HG03064 (cell line): ENCODE data around the gene USP46.

Experiments
- ATAC-seq: cut with Tn5 transposase; IDR thresholded peaks from one replicate; pipeline ENCODE4 v1.9.1; 2021; ENCODE audit warnings: low read depth; ENCODE audit not compliant: unreplicated experiment

Gene USP46

DNA sequence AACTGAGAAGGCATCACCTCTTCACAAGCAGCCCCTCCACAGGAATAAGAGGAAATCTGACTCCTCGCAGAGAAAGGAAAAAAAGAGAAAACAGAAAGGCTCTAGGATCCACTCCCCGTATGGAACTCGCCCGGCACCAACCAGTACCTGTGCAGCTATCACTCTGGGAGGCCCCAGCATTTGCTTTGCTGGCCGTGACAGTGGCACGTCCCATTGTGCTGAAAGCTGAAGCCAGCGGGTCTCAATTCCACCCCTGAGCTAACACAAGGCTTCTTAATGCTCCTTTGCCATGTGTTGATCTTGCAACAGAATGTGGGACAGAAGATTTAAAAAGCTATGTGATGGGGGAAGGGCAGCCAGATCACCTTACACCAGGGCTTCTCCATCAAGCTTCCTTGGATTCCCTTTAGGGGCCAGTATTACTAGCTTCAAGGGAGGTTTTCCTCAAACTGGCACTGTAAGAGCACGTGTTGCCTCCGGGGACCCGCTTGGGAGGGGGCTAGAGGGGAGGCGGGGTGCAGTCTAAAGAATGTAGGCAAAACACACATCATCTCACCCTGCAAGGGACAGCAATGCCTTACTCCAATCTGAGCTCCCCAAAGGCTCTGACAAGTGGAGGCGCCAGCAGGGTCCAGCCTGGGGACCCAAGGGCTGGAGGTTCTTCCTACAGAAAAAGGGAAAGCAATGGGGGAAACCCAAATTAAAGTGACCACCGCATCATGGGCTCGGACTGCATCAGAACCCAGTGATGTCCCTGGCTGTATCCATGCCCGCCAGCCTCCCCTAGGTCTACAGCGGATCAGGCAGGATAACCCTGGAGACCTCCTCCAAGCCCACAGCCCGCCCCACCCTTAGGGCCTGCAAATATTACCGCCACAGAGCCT, 1.2 kb downstream of the USP46 start:
- ATAC-seq, result no peak

DNA sequence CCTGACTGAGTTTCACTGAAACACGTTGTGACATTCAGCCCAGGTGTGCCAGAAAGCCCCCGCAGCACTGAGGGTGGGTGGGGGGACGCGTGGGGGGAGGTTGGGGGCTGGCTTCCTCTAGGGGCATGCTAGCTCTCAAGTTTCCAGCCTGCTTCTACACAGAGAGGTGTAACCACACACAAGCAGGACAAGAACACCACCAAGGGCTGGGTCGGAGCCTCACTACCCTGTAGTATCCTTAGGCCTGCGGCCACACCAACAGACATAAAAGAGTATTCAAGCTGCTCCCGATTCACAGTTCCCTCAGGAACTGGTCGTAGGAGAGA, 1.8 kb downstream of the USP46 start:
- ATAC-seq, result no peak

GRCh38 chr4:52655506-52655905, 3.6 kb downstream of the USP46 start:
- no peak for ATAC-seq

GRCh38 chr4:52651996-52652672, 7.0 kb downstream of the USP46 start:
- ATAC-seq, result no peak

DNA sequence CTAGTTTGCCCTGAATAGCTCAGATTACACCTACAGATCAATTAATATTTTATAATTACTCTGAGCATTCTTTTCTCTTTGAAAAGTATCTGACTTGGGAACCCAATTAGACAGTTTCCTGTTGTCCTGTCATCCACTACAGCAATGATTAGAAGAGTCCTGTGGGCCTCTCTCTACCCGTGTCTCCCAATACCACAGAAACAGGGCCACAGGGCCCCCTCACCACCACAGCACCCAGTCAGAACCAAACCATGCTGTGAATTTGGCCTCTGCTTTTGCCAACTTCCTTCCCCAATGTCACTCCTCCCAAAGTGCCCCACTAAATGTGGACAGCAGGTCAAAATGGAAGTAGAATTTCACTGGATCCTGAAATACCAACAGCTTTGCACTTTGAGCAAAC, 10.3 kb downstream of the USP46 start:
- ATAC-seq, result no peak

GRCh38 chr4:52646741-52647140, 12.4 kb downstream of the USP46 start:
- ATAC-seq, result no peak

DNA sequence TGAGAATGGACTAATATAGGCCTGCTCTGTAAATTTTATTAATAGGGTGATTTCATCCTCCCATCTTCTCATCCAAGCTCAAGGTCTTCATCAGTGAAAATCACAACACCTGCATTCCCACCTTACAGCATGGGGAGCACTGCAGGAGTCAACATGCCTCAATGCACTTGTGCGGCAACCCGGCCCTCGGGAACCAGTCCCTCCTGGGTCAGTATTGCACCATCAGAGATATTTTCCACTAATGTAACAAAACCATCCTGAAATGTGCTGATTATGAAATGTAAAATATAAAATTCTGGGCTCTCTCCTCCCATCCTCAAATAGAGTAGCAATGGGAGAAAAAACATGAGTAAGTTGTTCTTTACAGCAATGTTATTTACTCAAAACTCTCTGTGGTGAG, 13.0 kb downstream of the USP46 start:
- no peak for ATAC-seq

DNA sequence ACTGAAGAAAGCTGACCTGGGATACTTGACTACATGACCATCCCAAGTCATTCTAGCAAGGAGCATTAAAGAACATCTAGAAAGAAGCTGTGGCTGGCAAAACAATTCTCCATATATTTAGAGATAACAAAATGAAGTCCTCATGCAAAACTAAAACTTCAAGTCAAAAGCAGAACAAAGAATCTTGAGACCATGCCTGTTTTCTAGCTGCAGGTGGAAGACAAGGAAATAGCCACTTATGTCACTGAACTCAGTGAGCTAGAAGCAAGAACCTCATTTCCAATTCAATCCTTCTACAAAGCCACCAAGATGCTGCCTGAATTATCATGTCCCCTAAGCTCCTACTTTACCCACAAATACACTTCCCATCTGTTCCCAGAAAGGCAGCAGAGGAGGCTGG, 13.8 kb downstream of the USP46 start:
- ATAC-seq, result no peak

DNA sequence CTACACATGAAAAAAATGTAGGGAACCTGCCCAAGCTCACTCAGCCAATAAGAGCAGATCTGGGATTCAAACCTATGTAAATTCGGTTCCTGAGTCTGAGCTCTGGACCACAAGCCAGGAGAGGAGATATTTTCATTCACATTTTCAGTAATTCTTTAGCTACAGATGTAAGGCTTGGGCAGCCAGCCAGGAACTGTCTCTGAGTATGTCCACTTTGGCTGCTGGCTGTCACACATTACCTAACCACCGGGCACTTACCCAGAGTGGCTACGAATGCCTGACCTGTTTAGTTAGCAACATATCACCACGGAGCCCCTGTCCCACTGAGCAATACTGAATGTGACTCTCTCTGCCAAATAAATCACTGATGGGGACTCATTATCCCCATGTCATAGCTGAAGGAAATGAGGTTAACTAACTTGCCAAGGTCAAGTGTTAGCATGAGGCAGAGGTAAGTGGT, 15.3 kb downstream of the USP46 start:
- peak; percentile 41 for ATAC-seq

GRCh38 chr4:52643190-52643589, 15.9 kb downstream of the USP46 start:
- ATAC-seq, result no peak

GRCh38 chr4:52641854-52642563, 17.1 kb downstream of the USP46 start:
- peak; percentile 69 for ATAC-seq

DNA sequence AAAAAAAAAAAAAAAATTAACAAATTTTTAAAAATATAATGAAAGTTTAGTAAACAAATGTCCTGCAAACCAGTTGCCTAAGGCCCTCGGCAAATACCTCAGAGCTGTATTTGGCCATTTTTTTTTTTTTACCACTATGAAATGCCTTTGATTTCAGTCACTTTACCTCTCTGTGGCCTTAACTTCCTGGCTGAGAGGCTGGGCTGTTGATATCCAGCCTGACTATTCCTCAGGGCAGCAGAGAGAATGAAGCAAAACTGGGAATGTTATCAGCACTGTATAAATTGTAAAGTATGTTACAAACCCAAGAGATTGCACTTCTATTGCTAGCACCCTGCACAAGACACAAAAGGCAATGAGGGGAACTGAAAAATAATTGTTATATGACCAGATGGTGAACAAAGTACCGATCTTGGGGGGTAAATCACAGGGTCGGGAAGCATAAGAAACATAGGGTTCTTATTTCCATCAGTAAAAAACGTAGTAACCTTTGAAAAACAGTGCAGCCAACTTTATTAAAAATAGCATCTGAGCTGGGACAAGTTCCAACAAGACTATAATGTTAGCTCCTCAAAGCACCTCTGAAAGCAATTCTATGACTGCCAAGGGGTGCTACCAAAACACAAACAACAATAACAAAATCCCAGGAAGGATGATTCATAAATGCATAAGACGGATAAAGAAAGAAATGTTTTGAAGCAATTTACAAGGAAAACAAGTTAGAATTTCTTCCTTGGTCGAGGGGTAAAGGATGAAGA, 18.1 kb downstream of the USP46 start:
- ATAC-seq, result no peak

DNA sequence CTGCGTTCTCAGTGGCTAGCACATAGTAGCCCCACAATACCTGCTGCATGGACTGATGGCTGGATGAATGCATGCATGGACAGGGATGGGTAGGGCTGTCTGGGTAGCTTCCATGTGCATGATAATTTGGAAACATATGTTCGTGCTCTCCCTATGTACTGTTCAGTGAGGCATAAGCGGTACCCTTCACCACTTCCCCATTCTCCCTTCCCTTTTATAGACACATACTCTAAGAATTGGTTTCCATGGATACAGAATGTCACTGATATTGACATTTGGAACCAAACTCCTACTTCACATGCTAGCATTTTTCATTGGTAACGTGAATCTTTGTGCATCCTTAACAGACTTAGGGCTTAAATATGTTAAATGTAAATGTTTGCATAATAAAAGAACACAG, 20.4 kb downstream of the USP46 start:
- ATAC-seq, result no peak

DNA sequence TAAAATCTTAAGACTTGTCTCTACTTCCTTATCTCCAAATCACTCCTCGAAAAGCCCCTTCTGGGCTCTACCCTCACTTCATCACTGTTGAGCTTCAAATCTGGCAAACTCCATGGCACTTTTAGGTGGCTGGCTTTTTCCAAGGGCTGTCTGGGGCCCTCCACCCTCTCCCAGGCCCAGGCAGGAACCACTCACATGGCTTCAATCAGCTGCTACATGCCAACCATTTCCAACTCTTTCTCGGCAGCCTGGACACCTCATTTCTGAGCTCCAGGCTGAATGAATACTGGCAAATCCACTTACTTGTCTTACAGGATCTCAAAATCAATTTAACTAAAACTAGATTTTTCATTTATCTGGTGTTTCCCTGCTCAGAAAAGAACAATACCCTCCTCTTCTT, 22.0 kb downstream of the USP46 start:
- ATAC-seq, result no peak

- no peak for ATAC-seq
These were observed 23.5 kb downstream of the USP46 start for GRCh38 chr4:52635560-52635959.

DNA sequence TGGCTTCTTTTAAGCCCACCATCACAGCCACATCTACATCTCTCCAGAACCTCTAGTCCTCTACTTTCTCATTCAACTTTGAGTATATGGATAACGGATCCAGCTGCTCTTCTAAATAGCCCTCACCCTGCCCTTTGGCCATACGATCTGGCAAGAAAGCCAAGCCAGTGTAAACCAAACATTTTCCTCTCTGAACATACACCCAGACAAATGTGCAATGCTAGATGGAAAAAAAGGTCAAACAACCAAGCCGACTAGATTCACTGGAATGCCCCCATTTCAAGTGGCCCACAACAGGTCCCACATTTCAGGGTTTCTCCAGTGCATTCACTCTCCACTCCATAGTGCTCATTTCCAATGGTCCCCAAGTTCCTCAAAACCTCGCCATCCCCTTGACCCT, 24.0 kb downstream of the USP46 start:
- ATAC-seq, result no peak

DNA sequence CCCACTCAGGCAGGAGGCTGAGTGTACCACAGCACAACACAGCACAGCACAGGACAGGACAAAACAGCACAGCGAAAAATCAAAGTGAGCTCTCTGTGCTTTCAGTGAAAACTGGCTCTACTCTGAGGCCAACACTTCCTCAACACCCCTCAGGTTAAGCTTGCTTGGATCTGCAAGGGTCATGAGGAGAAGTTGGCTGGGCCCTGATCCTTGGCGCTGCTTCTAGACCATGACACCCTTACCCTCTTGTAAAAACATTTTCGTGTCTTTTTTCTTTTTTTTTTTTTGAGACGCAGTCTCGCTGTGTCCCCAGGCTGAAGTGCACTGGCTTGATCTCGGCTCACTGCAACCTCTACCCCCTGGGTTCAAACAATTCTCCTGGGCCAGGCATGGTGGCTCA, 25.3 kb downstream of the USP46 start:
- ATAC-seq, result no peak

- ATAC-seq, result no peak
These were observed 30.1 kb downstream of the USP46 start for GRCh38 chr4:52628974-52629373.

- no peak for ATAC-seq
These were observed 30.6 kb downstream of the USP46 start for GRCh38 chr4:52628543-52628942.

DNA sequence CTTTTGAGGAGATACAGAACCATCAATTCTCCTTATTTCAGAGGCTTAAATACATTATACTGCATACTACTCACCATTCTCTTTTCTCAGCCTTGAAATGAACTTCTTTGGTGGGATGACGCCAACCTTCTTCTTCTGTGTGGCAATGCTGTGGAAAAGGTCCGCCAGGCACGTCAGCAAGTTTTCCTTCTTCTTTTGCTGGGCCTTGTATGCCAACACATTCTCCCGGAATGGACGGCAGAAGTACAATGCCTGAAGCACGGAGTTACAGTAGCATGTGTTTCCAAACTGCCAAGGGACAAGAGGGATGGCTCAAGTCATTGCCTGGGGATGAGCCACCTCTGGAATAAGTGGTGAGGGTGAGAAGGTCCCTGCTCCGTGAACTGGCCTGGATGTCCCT, 31.2 kb downstream of the USP46 start:
- ATAC-seq, result no peak

DNA sequence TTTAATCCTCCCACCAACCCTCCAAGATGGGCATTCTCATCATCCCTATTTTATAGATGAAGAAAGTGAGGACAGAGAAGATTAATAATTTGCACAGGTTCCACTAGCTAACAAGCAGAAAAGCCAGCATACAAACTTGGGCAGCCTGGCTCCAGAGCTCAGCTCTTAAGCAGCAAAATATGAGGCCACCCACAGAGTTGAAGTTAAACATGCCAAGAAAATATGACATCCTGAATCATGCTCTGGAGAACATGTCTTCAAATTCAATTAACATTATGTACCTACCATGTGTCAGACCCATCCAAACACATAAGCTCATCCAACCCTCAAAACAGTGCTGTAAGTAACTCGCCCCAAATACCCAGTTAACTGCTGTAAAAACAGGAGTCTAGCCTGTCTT, 33.9 kb downstream of the USP46 start:
- ATAC-seq, result no peak
